A549 (cell line): ENCODE measurements around the gene MARCHF10. TPM values are rescaled to one million over a fixed set of nuclear protein-coding genes. Genes with fewer than 3 reads are reported as not detected.

Experiments used
- ATAC-seq, 2 experiments: fragments of 200-7000 bp in 1 of 2; fragments of >200 bp in 1 of 2; cut with Nextera tagmentation in 1 of 2; cut with Tn5 transposase in 1 of 2; 3 replicates each; pipeline versions ENCODE4 v1.8.0 to v1.9.1; 2018 to 2020; ENCODE audit warnings: mild to moderate bottlenecking in 1 of 2, moderate library complexity in 1 of 2
- CTCF ChIA-PET: fragments of 300-600 bp; sonication (Branson Sonifier 250); formaldehyde crosslinking; extraction: SDS; loops from one replicate; lab custom pipeline; 2021; ENCODE audit warnings: antibody characterized with exemption, inconsistent platforms; lab: Yijun Ruan, JAX
- POLR2A ChIA-PET: fragments of 350-600 bp; formaldehyde crosslinking; extraction: SDS; loops from one replicate; lab custom pipeline; 2021; ENCODE audit warnings: antibody characterized with exemption, inconsistent platforms; lab: Yijun Ruan, JAX
- DNase-seq, 2 experiments: peaks; one replicate each; pipeline versions ENCODE4 v3.0.0 to v3.0.0-alpha.2; 2011 to 2016; ENCODE audit warnings: low read depth in 1 of 2, low spot score in 1 of 2
- FAIRE-seq: peaks from 2 replicates; lab custom pipeline; 2011; peaks lifted over from hg19 to GRCh38; lab: Jason Lieb, UNC
- H3K27ac ChIP-seq, 2 experiments: fragments of >200 bp; sonication (Bioruptor Twin); formaldehyde crosslinking; 3 replicates each; pipeline ENCODE4 v1.5.1; 2016 to 2017
- H3K4me1 ChIP-seq: fragments of >200 bp; sonication (Bioruptor Twin); formaldehyde crosslinking; 3 replicates; pipeline ENCODE4 v1.6.1; 2016
- H3K4me2 ChIP-seq: fragments of >200 bp; sonication (Bioruptor Twin); formaldehyde crosslinking; 3 replicates; pipeline ENCODE4 v1.6.1; 2016
- H3K4me3 ChIP-seq: fragments of >200 bp; sonication (Bioruptor Twin); formaldehyde crosslinking; 3 replicates; pipeline ENCODE4 v1.5.1; 2016
- H3K9me3 ChIP-seq: fragments of >200 bp; sonication (Bioruptor Twin); formaldehyde crosslinking; 3 replicates; pipeline ENCODE4 v1.6.1; 2016
- CEBPB ChIP-seq, 2 experiments: fragments of >200 bp in 1 of 2; sonication (Bioruptor Twin) in 1 of 2; formaldehyde crosslinking in 1 of 2; IDR thresholded peaks; 2 replicates each; pipeline ENCODE4 v1.6.1; 2012 to 2016
- E2F6 ChIP-seq: IDR thresholded peaks from 2 replicates; pipeline ENCODE4 v1.6.1; 2012; ENCODE audit warnings: low read depth, borderline replicate concordance
- GATA3 ChIP-seq: IDR thresholded peaks from 2 replicates; pipeline ENCODE4 v1.6.1; 2012; ENCODE audit warnings: borderline replicate concordance
- HOXA7 ChIP-seq: fragments of 250-450 bp; sonication (Bioruptor Pico); IDR thresholded peaks from 2 replicates; pipeline ENCODE4 v1.5.0; 2020; ENCODE audit warnings: mild to moderate bottlenecking, moderate library complexity
- HOXB13 ChIP-seq: fragments of 250-450 bp; sonication (Bioruptor Pico); IDR thresholded peaks from 2 replicates; pipeline ENCODE4 v1.5.0; 2020; ENCODE audit warnings: low read depth, mild to moderate bottlenecking, moderate library complexity
- HOXB5 ChIP-seq: fragments of 250-450 bp; sonication (Bioruptor Pico); IDR thresholded peaks from 2 replicates; pipeline ENCODE4 v1.5.0; 2020; ENCODE audit warnings: mild to moderate bottlenecking, moderate library complexity
- KDM1A ChIP-seq: fragments of 200-600 bp; sonication (generic); IDR thresholded peaks from 2 replicates; pipeline ENCODE4 v1.6.1; 2016; ENCODE audit warnings: low read depth, mild to moderate bottlenecking
- KDM5A ChIP-seq: fragments of 200-600 bp; sonication (generic); IDR thresholded peaks from 2 replicates; pipeline ENCODE4 v1.6.1; 2016; ENCODE audit warnings: antibody characterized with exemption, mild to moderate bottlenecking
- MAZ ChIP-seq: fragments of 150-350 bp; IDR thresholded peaks from 2 replicates; pipeline ENCODE4 v1.6.1; 2014; ENCODE audit warnings: antibody characterized with exemption, low read depth, low read length, borderline replicate concordance
- MYC ChIP-seq: IDR thresholded peaks from 2 replicates; pipeline ENCODE4 v1.6.1; 2012; ENCODE audit warnings: mild to moderate bottlenecking, inconsistent platforms, low read length, improper control_type of control experiment, borderline replicate concordance
- NPAS2 ChIP-seq: fragments of 250-450 bp; sonication (Bioruptor Pico); IDR thresholded peaks from 2 replicates; pipeline ENCODE4 v1.8.0; 2022; ENCODE audit warnings: mild to moderate bottlenecking, moderate library complexity, borderline replicate concordance
- POLR2A ChIP-seq: IDR thresholded peaks from 2 replicates; pipeline ENCODE4 v1.6.1; 2012; ENCODE audit warnings: mild to moderate bottlenecking, low read length
- POLR2AphosphoS2 ChIP-seq: conservative IDR thresholded peaks from 2 replicates; pipeline ENCODE4 v1.6.1; 2012; ENCODE audit warnings: low read length, improper control_type of control experiment, inconsistent platforms
- RAD21 ChIP-seq, 2 experiments: fragments of >200 bp in 1 of 2; sonication (Bioruptor Twin) in 1 of 2; formaldehyde crosslinking in 1 of 2; IDR thresholded peaks in 1 of 2; conservative IDR thresholded peaks in 1 of 2; 2 replicates in 1 of 2; 3 replicates in 1 of 2; pipeline ENCODE4 v1.6.1; 2012 to 2018; ENCODE audit warnings: inconsistent platforms in 1 of 2
- REST ChIP-seq: fragments of 200-600 bp; sonication (generic); IDR thresholded peaks from 2 replicates; pipeline ENCODE4 v1.6.1; 2016; ENCODE audit warnings: antibody characterized with exemption, mild to moderate bottlenecking, moderate library complexity
- RFX5 ChIP-seq: fragments of 450-650 bp; IDR thresholded peaks from 2 replicates; pipeline ENCODE4 v1.7.1; 2014; ENCODE audit warnings: antibody characterized with exemption, mild to moderate bottlenecking, moderate library complexity
- SMC3 ChIP-seq: fragments of >200 bp; sonication (Bioruptor Twin); formaldehyde crosslinking; IDR thresholded peaks from 3 replicates; pipeline ENCODE4 v1.6.1; 2018; ENCODE audit warnings: inconsistent platforms
- SREBF2 ChIP-seq: fragments of 450-650 bp; IDR thresholded peaks from 2 replicates; pipeline ENCODE4 v1.6.1; 2014; ENCODE audit warnings: mild to moderate bottlenecking, moderate library complexity
- TFCP2L1 ChIP-seq: fragments of 250-450 bp; sonication (Bioruptor Pico); IDR thresholded peaks from 2 replicates; pipeline ENCODE4 v1.5.0; 2021; ENCODE audit warnings: mild to moderate bottlenecking
- TP53 ChIP-seq: fragments of 250-450 bp; sonication (Bioruptor Pico); IDR thresholded peaks from 2 replicates; pipeline ENCODE4 v1.5.0; 2021; ENCODE audit warnings: mild to moderate bottlenecking, moderate library complexity
- USF2 ChIP-seq: fragments of 450-650 bp; IDR thresholded peaks from 2 replicates; pipeline ENCODE4 v1.6.1; 2014; ENCODE audit warnings: antibody characterized with exemption
- ZC3H11A ChIP-seq: fragments of 450-650 bp; IDR thresholded peaks from 2 replicates; pipeline ENCODE4 v1.6.1; 2014; ENCODE audit warnings: antibody characterized with exemption, mild to moderate bottlenecking
- ZSCAN20 ChIP-seq: fragments of 250-450 bp; sonication (Bioruptor Pico); IDR thresholded peaks from 2 replicates; pipeline ENCODE4 v1.8.0; 2022; ENCODE audit warnings: mild to moderate bottlenecking, moderate library complexity
- WGBS: methylation state at CpG from one replicate; pipeline ENCODE4 v1.1.6; 2017; ENCODE audit errors: missing lambda C conversion rate; 5-methylcytosine and 5-hydroxymethylcytosine counted together
- polyA plus RNA-seq, 4 experiments: library from polyadenylated mRNA; depleted of rRNA in 3 of 4; stranded (reverse); fragments of >200 nt; fragmentation: RNase III in 1 of 4; extraction: RNeasy Plus Mini Kit Qiagen cat#74134 plus additional on column Dnase treatment in 1 of 4; gene quantifications; 2 replicates in 3 of 4; 3 replicates in 1 of 4; pipeline ENCODE4 v1.2.3, GENCODE V29; 2011 to 2017

The MARCHF10 gene
- polyA plus RNA-seq, 2 of the 4 experiments (the other 2 are of a cell fraction): 0.43 to 0.57 TPM

- Histone ChIP-seq H3K4me1 (no peaks in the 10 kb centered on the region), H3K4me3 (no peak overlapping the region)
- no peak; a peak in 1 of 6 replicates for ATAC-seq
- TF ChIP-seq HOXA7 (CRISPR knock-in tag) (no peak), KDM5A (no peak), NPAS2 (CRISPR knock-in tag) (no peak), GATA3 (no peak), ZC3H11A (no peak), ZSCAN20 (CRISPR knock-in tag) (no peak), TP53 (CRISPR knock-in tag) (no peak), REST (no peak), KDM1A (no peak), TFCP2L1 (CRISPR knock-in tag) (no peak), E2F6 (no peak), RFX5 (no peak), HOXB13 (CRISPR knock-in tag) (no peak), HOXB5 (CRISPR knock-in tag) (no peak), SMC3 (no peak)
- TF ChIP-seq, all 56 proteins: peak for 0
- DNase-seq (no peak), FAIRE-seq (no peak)
- WGBS: 91% methylated on average over 15 of the region's 15 CpGs
- POLR2A ChIA-PET: no interaction called here
- Histone ChIP-seq H3K27ac (no peak overlapping the region), H3K4me2 (no peak overlapping the region), H3K9me3 (no peaks in the 10 kb centered on the region)
- CTCF ChIA-PET: interaction anchor here (0.7 to 1.0 kb wide), 3 partner anchors 12 to 17 kb away, joined by 3 read pairs; no protein-coding TSS in a partner anchor
Observed at GRCh38 chr17:62750631-62751051, 57.5 kb downstream of the MARCHF10 start.

GRCh38 chr17:62749926-62750325, 58.2 kb downstream of the MARCHF10 start:
- WGBS: 87% methylated on average over 17 of the region's 17 CpGs
- no peak overlapping the region for H3K27ac ChIP-seq
- FAIRE-seq: no peak
- ChIA-PET CTCF (interaction anchor here (0.9 to 1.4 kb wide), 2 partner anchors 29 to 37 kb away, joined by 3 to 6 read pairs; no protein-coding TSS in a partner anchor), POLR2A (no interaction called here)
- 0 out of 6 replicates have a peak, but pooled peaks of 1 of the 2 experiments have one; percentile 17 for ATAC-seq
- no peak for TF ChIP-seq MAZ
- TF ChIP-seq SREBF2: no peak
- no peak for TF ChIP-seq RAD21 (conservative IDR thresholded peaks at IDR 0.05 in 1 of 2, IDR thresholded peaks at IDR 0.05 in 1 of 2)
- TF ChIP-seq POLR2A: no peak
- H3K4me2 ChIP-seq: no peak overlapping the region
- no peaks in the 10 kb centered on the region for H3K9me3 ChIP-seq
- no peaks in the 10 kb centered on the region for H3K4me1 ChIP-seq
- H3K4me3 ChIP-seq: no peak overlapping the region
- DNase-seq: no peak

DNA sequence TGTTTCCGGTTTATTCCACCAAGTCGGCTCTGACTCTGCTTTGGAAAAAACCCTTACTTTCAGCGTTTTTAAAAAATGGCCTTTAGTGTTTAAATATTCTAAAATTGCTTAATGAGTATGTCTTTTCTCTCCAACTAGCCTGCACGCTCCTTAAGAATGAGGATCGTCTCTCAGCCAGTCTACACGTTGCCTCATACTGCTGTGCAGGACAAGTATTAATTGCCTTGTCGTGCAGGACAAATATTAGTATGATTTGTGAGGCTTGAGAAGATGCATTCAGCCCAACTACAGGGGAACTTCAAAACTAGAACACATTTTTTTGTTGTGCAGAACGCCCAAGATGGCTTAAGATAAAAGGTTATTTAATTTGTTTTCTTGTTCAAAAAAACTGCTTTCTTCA, 61.2 kb downstream of the MARCHF10 start:
- Histone ChIP-seq H3K4me1 (no peaks in the 10 kb centered on the region), H3K27ac (no peak overlapping the region), H3K9me3 (no peaks in the 10 kb centered on the region), H3K4me3 (no peak overlapping the region), H3K4me2 (no peak overlapping the region)
- CTCF ChIA-PET: interaction anchor here (1.2 kb wide), 1 partner anchor 25 kb away, joined by 3 read pairs; no protein-coding TSS in a partner anchor
- peak; percentile 46 for FAIRE-seq
- no peak for DNase-seq
- POLR2A ChIA-PET: no interaction called here
- TF ChIP-seq MYC: no peak
- no peak for TF ChIP-seq MAZ
- TF ChIP-seq USF2: no peak
- no peak for TF ChIP-seq RFX5
- TF ChIP-seq POLR2AphosphoS2: no peak
- no peak for TF ChIP-seq ZSCAN20 (CRISPR knock-in tag)
- TF ChIP-seq NPAS2 (CRISPR knock-in tag): no peak
- TF ChIP-seq CEBPB (IDR thresholded peaks at IDR 0.05): no peak
- WGBS: 70% methylated on average over 8 of the region's 8 CpGs
- ATAC-seq: no peak
